HCT116 (cell line): Measurements from ENCODE around the gene SBF2. TPM values are rescaled to one million over a fixed set of nuclear protein-coding genes. Genes with fewer than 3 reads are reported as not detected.

Experiments
- ATAC-seq: fragments of 200-7000 bp; cut with Tn5 transposase; 2 replicates; pipeline ENCODE4 v1.9.1; 2020; ENCODE audit warnings: mild to moderate bottlenecking, moderate library complexity
- BruUV-seq: library from RNA; stranded (reverse); fragments of 400-500 nt; replicated peaks from 2 replicates; lab custom pipeline; 2021; lab: Mats Ljungman, UMichigan
- CTCF ChIA-PET: fragments of 300-600 bp; sonication (Branson Sonifier 250); formaldehyde crosslinking; loops from one replicate; lab custom pipeline; 2021; ENCODE audit warnings: antibody characterized with exemption; lab: Charles Lee
- POLR2A ChIA-PET: fragments of 300-600, 350-600 bp; sonication (Branson Sonifier 250); formaldehyde crosslinking; loops from one replicate; lab custom pipeline; 2021; ENCODE audit warnings: antibody characterized with exemption; lab: Charles Lee
- RAD21 ChIA-PET, 2 experiments: fragments of 300-600 bp; sonication (Branson Sonifier 250); formaldehyde crosslinking; loops; one replicate each; lab custom pipeline; 2023; ENCODE audit warnings: low total read pairs in 2 of 2; ENCODE audit not compliant: uncharacterized antibody in 2 of 2, unreplicated experiment in 2 of 2, low non-redundant PET in 1 of 2; lab: Charles Lee
- DNase-seq: peaks from one replicate; pipeline ENCODE4 v3.0.0-alpha.2; 2010; ENCODE audit warnings: low read depth, low spot score
- H2AFZ ChIP-seq: fragments of 200-600 bp; shearing (Covaris generic), sonication (generic); 2 replicates; pipeline ENCODE4 v1.6.1; 2017; ENCODE audit warnings: low read depth, mixed run types, mixed read lengths, antibody characterized with exemption, low read length; ENCODE audit not compliant: poor library complexity, severe bottlenecking
- H3K27ac ChIP-seq: 2 replicates; pipeline ENCODE4 v1.5.1; 2012; ENCODE audit warnings: low read depth, low read length
- H3K27me3 ChIP-seq: fragments of 200-600 bp; sonication (generic); 2 replicates; pipeline ENCODE4 v1.6.1; 2016; ENCODE audit warnings: mixed run types, low read length, mixed read lengths; ENCODE audit not compliant: insufficient read depth
- H3K36me3 ChIP-seq, 2 experiments: fragments of 200-500 bp in 1 of 2; fragments of 200-600 bp in 1 of 2; sonication (Bioruptor generic) in 1 of 2; sonication (generic) in 1 of 2; 2 replicates each; pipeline versions ENCODE4 v1.5.1 to v1.6.1; 2014 to 2016; ENCODE audit warnings: low read length in 2 of 2, inconsistent platforms in 1 of 2, mixed read lengths in 1 of 2, mixed run types in 1 of 2; ENCODE audit not compliant: insufficient read depth in 2 of 2, control insufficient read depth in 1 of 2
- H3K4me1 ChIP-seq, 2 experiments: fragments of 200-600 bp in 1 of 2; sonication (generic) in 1 of 2; 2 replicates each; pipeline versions ENCODE4 v1.5.1 to v1.6.1; 2012 to 2017; ENCODE audit warnings: low read length in 2 of 2, inconsistent platforms in 1 of 2, mild to moderate bottlenecking in 1 of 2, mixed read lengths in 1 of 2, mixed run types in 1 of 2, moderate library complexity in 1 of 2; ENCODE audit not compliant: insufficient read depth in 2 of 2, control insufficient read depth in 1 of 2
- H3K4me2 ChIP-seq: fragments of 200-600 bp; sonication (generic); 2 replicates; pipeline ENCODE4 v1.6.1; 2017; ENCODE audit warnings: mixed run types, low read length, mixed read lengths
- H3K4me3 ChIP-seq, 2 experiments: fragments of 200-600 bp in 1 of 2; sonication (generic) in 1 of 2; replicated peaks in 1 of 2; 2 replicates each; pipeline ENCODE4 v1.5.1; 2011 to 2016; ENCODE audit warnings: low read length in 2 of 2, control low read depth in 1 of 2, low read depth in 1 of 2, mild to moderate bottlenecking in 1 of 2, mixed read lengths in 1 of 2, mixed run types in 1 of 2
- H3K79me2 ChIP-seq: fragments of 200-600 bp; sonication (generic); 2 replicates; pipeline ENCODE4 v1.6.1; 2017; ENCODE audit warnings: mild to moderate bottlenecking, mixed run types, low read length, moderate library complexity, mixed read lengths; ENCODE audit not compliant: insufficient read depth
- H3K9ac ChIP-seq: fragments of 200-600 bp; sonication (generic); 2 replicates; pipeline ENCODE4 v1.6.1; 2016; ENCODE audit warnings: low read length, mixed read lengths
- H3K9me2 ChIP-seq: fragments of 200-600 bp; sonication (generic), shearing (Covaris generic); 2 replicates; pipeline ENCODE4 v1.6.1; 2017; ENCODE audit warnings: mixed run types, mild to moderate bottlenecking, moderate library complexity; ENCODE audit not compliant: insufficient read depth
- H3K9me3 ChIP-seq, 2 experiments: fragments of 200-500 bp in 1 of 2; fragments of 200-600 bp in 1 of 2; sonication (Bioruptor generic) in 1 of 2; sonication (generic) in 1 of 2; 2 replicates each; pipeline ENCODE4 v1.6.1; 2014 to 2017; ENCODE audit warnings: low read length in 2 of 2, mixed read lengths in 2 of 2, inconsistent platforms in 1 of 2, low read depth in 1 of 2, mild to moderate bottlenecking in 1 of 2, mixed run types in 1 of 2, moderate library complexity in 1 of 2; ENCODE audit not compliant: control insufficient read depth in 1 of 2, insufficient read depth in 1 of 2
- H4K20me1 ChIP-seq: fragments of 200-600 bp; sonication (generic), shearing (Covaris generic); 2 replicates; pipeline ENCODE4 v1.6.1; 2017; ENCODE audit warnings: mixed run types, mild to moderate bottlenecking, moderate library complexity; ENCODE audit not compliant: insufficient read depth
- CBX3 ChIP-seq: IDR thresholded peaks from 2 replicates; pipeline ENCODE4 v1.6.1; 2012; ENCODE audit warnings: low read depth
- CTCF ChIP-seq, 3 experiments: fragments of 200-600 bp in 1 of 3; sonication (generic) in 1 of 3; IDR thresholded peaks in 2 of 3; conservative IDR thresholded peaks in 1 of 3; 2 replicates each; pipeline ENCODE4 v1.5.1; 2012 to 2017; ENCODE audit warnings: low read depth in 2 of 3, low read length in 2 of 3, antibody characterized with exemption in 1 of 3, borderline replicate concordance in 1 of 3, control low read depth in 1 of 3, mild to moderate bottlenecking in 1 of 3, mixed read lengths in 1 of 3, mixed run types in 1 of 3, moderate library complexity in 1 of 3; ENCODE audit not compliant: insufficient read depth in 1 of 3
- ELF1 ChIP-seq: IDR thresholded peaks from 2 replicates; pipeline ENCODE4 v1.6.1; 2012; ENCODE audit warnings: low read depth, borderline replicate concordance
- EZH2 ChIP-seq: fragments of 200-600 bp; sonication (generic); IDR thresholded peaks from 2 replicates; pipeline ENCODE4 v1.6.1; 2017; ENCODE audit warnings: antibody characterized with exemption, mixed run types
- EZH2phosphoT487 ChIP-seq: fragments of 200-600 bp; IDR thresholded peaks from 2 replicates; pipeline ENCODE4 v1.6.1; 2018; ENCODE audit warnings: antibody characterized with exemption, borderline replicate concordance
- FOSL1 ChIP-seq: IDR thresholded peaks from 2 replicates; pipeline ENCODE4 v1.6.1; 2012; ENCODE audit warnings: low read depth
- MAX ChIP-seq: IDR thresholded peaks from 2 replicates; pipeline ENCODE4 v1.6.1; 2012
- REST ChIP-seq: IDR thresholded peaks from 2 replicates; pipeline ENCODE4 v1.6.1; 2012; ENCODE audit warnings: low read depth
- SP1 ChIP-seq: IDR thresholded peaks from 2 replicates; pipeline ENCODE4 v1.6.1; 2012; ENCODE audit warnings: low read depth
- TCF7L2 ChIP-seq: IDR thresholded peaks from 2 replicates; pipeline ENCODE4 v1.7.0; 2011; ENCODE audit warnings: borderline replicate concordance, inconsistent platforms; ENCODE audit not compliant: insufficient read depth, insufficient read length; ENCODE audit errors: extremely low read depth
- YY1 ChIP-seq: IDR thresholded peaks from 2 replicates; pipeline ENCODE4 v1.6.1; 2011; ENCODE audit warnings: low read length, low read depth, moderate library complexity, mild to moderate bottlenecking; ENCODE audit not compliant: insufficient replicate concordance; ENCODE audit errors: extremely low read depth
- intact Hi-C: fragments of 100-400 bp; cut with micrococcal nuclease; formaldehyde crosslinking; loops from 2 replicates; pipeline ENCODE4 v1.10.0; 2022
- total RNA-seq: library from RNA; stranded (reverse); gene quantifications from one replicate; pipeline ENCODE4 v1.2.1, GENCODE V29; 2021; ENCODE audit not compliant: unreplicated experiment

Gene SBF2
- total RNA-seq, 1 experiment from 2014 or later: 35.0 TPM

GRCh38 chr11:9820260-9820659 lies 473.8 kb downstream of the SBF2 start (continued):
- no peak for TF ChIP-seq SP1
- no peak for TF ChIP-seq ELF1
- no peak for TF ChIP-seq CBX3
- TF ChIP-seq EZH2: no peak

GRCh38 chr11:9817191-9817590 lies 476.8 kb downstream of the SBF2 start:
- Histone ChIP-seq H3K36me3 (no peaks in the 10 kb centered on the region), H2AFZ (no peak overlapping the region), H3K4me1 (peaks cover 0 to 9% of the 10 kb centered on the region in 2 experiments; a peak in 2 of 4 replicates), H3K9me3 (no peaks in the 10 kb centered on the region), H3K27ac (no peak overlapping the region), H3K4me2 (no peak overlapping the region), H3K27me3 (no peaks in the 10 kb centered on the region), H3K79me2 (no peaks in the 10 kb centered on the region), H3K9me2 (no peaks in the 10 kb centered on the region), H3K4me3 (no peak overlapping the region), H3K9ac (no peak overlapping the region), H4K20me1 (no peaks in the 10 kb centered on the region)
- RAD21 ChIA-PET: no interaction called here
- CTCF ChIA-PET: no interaction called here
- DNase-seq (no peak), ATAC-seq (no peak)
- intact Hi-C loops: no loop called here
- no TSS peak for BruUV-seq
- POLR2A ChIA-PET: no interaction called here
- TF ChIP-seq TCF7L2 (no peak), SP1 (no peak), FOSL1 (no peak), CTCF (IDR thresholded peaks at IDR 0.05 in 2 of 3, conservative IDR thresholded peaks at IDR 0.05 in 1 of 3; ENCODE audit: borderline replicate concordance in 1 of 3, insufficient read depth in 1 of 3, low read depth in 2 of 3, low read length in 2 of 3) (no peak), EZH2phosphoT487 (no peak), MAX (no peak), YY1 (no peak), REST (no peak)
